Tibial nerve (tissue), 4 donors: Measurements from ENCODE around the gene MLC1.

Experiments
- CTCF ChIP-seq, 5 experiments: fragments of 200-600 bp in 3 of 5; fragments of 450-650 bp in 2 of 5; sonication (generic) in 3 of 5; IDR thresholded peaks; one replicate each; pipeline ENCODE4 v1.5.1; 2016 to 2019; ENCODE audit warnings: antibody characterized with exemption in 5 of 5, mild to moderate bottlenecking in 3 of 5, moderate library complexity in 2 of 5
- EP300 ChIP-seq, 2 donors: sonication (generic); formaldehyde crosslinking; IDR thresholded peaks; one replicate each; pipeline ENCODE4 v1.6.1; 2017; ENCODE audit warnings: antibody characterized with exemption in 2 of 2, mild to moderate bottlenecking in 1 of 2
- POLR2A ChIP-seq, 2 donors: fragments of 450-650 bp; IDR thresholded peaks; one replicate each; pipeline ENCODE4 v1.6.1; 2017; ENCODE audit warnings: antibody characterized with exemption in 2 of 2, mild to moderate bottlenecking in 2 of 2, moderate library complexity in 2 of 2

- TF ChIP-seq CTCF (IDR thresholded peaks at IDR 0.05) = no peak
- no peak for TF ChIP-seq POLR2A (IDR thresholded peaks at IDR 0.05)
- TF ChIP-seq EP300 (IDR thresholded peaks at IDR 0.05) = no peak
Observed at GRCh38 chr22:50053861-50054260, 31.4 kb downstream of the MLC1 start.
